HG03558 (cell line): ENCODE measurements around the gene STH.

Source experiments
- ATAC-seq: cut with Tn5 transposase; IDR thresholded peaks from one replicate; pipeline ENCODE4 v1.9.1; 2021; ENCODE audit warnings: moderate number of reproducible peaks; ENCODE audit not compliant: unreplicated experiment; ENCODE audit errors: extremely low read depth

STH gene

GRCh38 chr17:45982791-45983613 is 16.0 kb upstream of the STH start:
- no peak for ATAC-seq

GRCh38 chr17:45983614-45984310 is 15.3 kb upstream of the STH start:
- ATAC-seq, result no peak

- ATAC-seq, result no peak
Observed at GRCh38 chr17:45984368-45984767, 14.7 kb upstream of the STH start.

GRCh38 chr17:45985447-45985846 is 13.6 kb upstream of the STH start:
- no peak for ATAC-seq

GRCh38 chr17:45986056-45986455 is 13.0 kb upstream of the STH start:
- ATAC-seq, result no peak

- ATAC-seq, result no peak
Observed at GRCh38 chr17:45987706-45988105, 11.3 kb upstream of the STH start.

GRCh38 chr17:45989759-45990158 is 9.3 kb upstream of the STH start:
- no peak for ATAC-seq

GRCh38 chr17:45990886-45991285 is 8.2 kb upstream of the STH start:
- no peak for ATAC-seq

GRCh38 chr17:45991341-45991740 is 7.7 kb upstream of the STH start:
- ATAC-seq, result no peak

- ATAC-seq, result no peak
Observed at GRCh38 chr17:45992175-45992574, 6.9 kb upstream of the STH start.

- ATAC-seq, result no peak
Observed at GRCh38 chr17:45992904-45993303, 6.1 kb upstream of the STH start.

- ATAC-seq, result no peak
Observed at GRCh38 chr17:45993962-45994627, 5.0 kb upstream of the STH start.

- ATAC-seq, result no peak
Observed at GRCh38 chr17:45994987-45995386, 4.1 kb upstream of the STH start.

- no peak for ATAC-seq
Observed at GRCh38 chr17:45995627-45996270, 3.3 kb upstream of the STH start.

GRCh38 chr17:45996282-45996937 is 2.6 kb upstream of the STH start:
- ATAC-seq, result no peak

- ATAC-seq, result no peak
Observed at GRCh38 chr17:45997166-45997565, 1.9 kb upstream of the STH start.

GRCh38 chr17:45997624-45998023 is 1.4 kb upstream of the STH start:
- no peak for ATAC-seq

GRCh38 chr17:45999900-46000290 is 845 bp downstream of the STH start:
- ATAC-seq, result no peak

GRCh38 chr17:46000292-46000691 is 1.2 kb downstream of the STH start:
- ATAC-seq, result no peak

- ATAC-seq, result no peak
Observed at GRCh38 chr17:46000757-46001156, 1.7 kb downstream of the STH start.
